Tibial artery (tissue), 4 donors: ENCODE measurements around the gene MCUB.

Source experiments
- DNase-seq, 2 donors: peaks; one replicate each; pipeline ENCODE4 v3.0.0-alpha.2; 2019
- H3K27ac ChIP-seq, 2 donors: fragments of 200-600 bp; sonication (generic) in 1 of 2; 1 replicate in 1 of 2; 2 replicates in 1 of 2; pipeline ENCODE4 v1.5.1; 2018 to 2019; ENCODE audit warnings: mild to moderate bottlenecking in 1 of 2
- H3K27me3 ChIP-seq, 2 donors: fragments of 200-600 bp; sonication (generic) in 1 of 2; one replicate each; pipeline versions ENCODE4 v1.5.1 to v1.6.0; 2016 to 2019
- H3K36me3 ChIP-seq, 3 donors: fragments of 200-600 bp; sonication (generic) in 2 of 3; one replicate each; pipeline ENCODE4 v1.5.1; 2016 to 2019; ENCODE audit warnings: mild to moderate bottlenecking in 2 of 3
- H3K4me1 ChIP-seq, 4 donors: fragments of 200-600 bp; sonication (generic) in 2 of 4; 1 replicate in 3 of 4; 2 replicates in 1 of 4; pipeline ENCODE4 v1.5.1; 2016 to 2019
- H3K4me3 ChIP-seq, 2 donors: fragments of 200-600 bp; sonication (generic) in 1 of 2; 1 replicate in 1 of 2; 2 replicates in 1 of 2; pipeline ENCODE4 v1.5.1; 2018 to 2019; ENCODE audit warnings: mild to moderate bottlenecking in 2 of 2
- H3K9me3 ChIP-seq, 3 donors: fragments of 200-600 bp; sonication (generic) in 1 of 3; one replicate each; pipeline ENCODE4 v1.5.1; 2016 to 2019
- CTCF ChIP-seq, 2 experiments: fragments of 200-600 bp in 1 of 2; fragments of 450-650 bp in 1 of 2; IDR thresholded peaks; one replicate each; pipeline ENCODE4 v1.5.1; 2017 to 2019; ENCODE audit warnings: antibody characterized with exemption in 2 of 2, mild to moderate bottlenecking in 1 of 2, moderate library complexity in 1 of 2
- intact Hi-C: fragments of 100-400 bp; cut with DNase I; formaldehyde crosslinking; loops from one replicate; pipeline ENCODE4 v1.15.0; 2023; ENCODE audit warnings: low total_unique reads

The MCUB gene

GRCh38 chr4:109645874-109646710, 86.0 kb downstream of the MCUB start:
- intact Hi-C loops: no loop called here
- Histone ChIP-seq H3K4me3 (no peak overlapping the region), H3K4me1 (no peaks in the 10 kb centered on the region), H3K36me3 (no peaks in the 10 kb centered on the region), H3K27ac (no peak overlapping the region), H3K27me3 (no peaks in the 10 kb centered on the region), H3K9me3 (no peaks in the 10 kb centered on the region)
- no peak for DNase-seq
- no peak for TF ChIP-seq CTCF (IDR thresholded peaks at IDR 0.05)

GRCh38 chr4:109648266-109648996, 88.4 kb downstream of the MCUB start:
- DNase-seq: no peak
- TF ChIP-seq CTCF (IDR thresholded peaks at IDR 0.05): no peak
- H3K9me3 ChIP-seq: peaks cover 0 to 9% (median 7%) of the 10 kb centered on the region in 3 donors
- peaks cover 0 to 6% (median 0%) of the 10 kb centered on the region in 3 donors for H3K36me3 ChIP-seq
- H3K4me1 ChIP-seq: no peaks in the 10 kb centered on the region
- H3K27me3 ChIP-seq: no peaks in the 10 kb centered on the region
- no peak overlapping the region for H3K4me3 ChIP-seq
- intact Hi-C loops: no loop called here
- H3K27ac ChIP-seq: no peak overlapping the region

GRCh38 chr4:109648997-109649575, 89.0 kb downstream of the MCUB start:
- no peaks in the 10 kb centered on the region for H3K27me3 ChIP-seq
- H3K4me3 ChIP-seq: no peak overlapping the region
- no peak for TF ChIP-seq CTCF (IDR thresholded peaks at IDR 0.05)
- peaks cover 0 to 9% (median 7%) of the 10 kb centered on the region in 3 donors for H3K9me3 ChIP-seq
- no peak for DNase-seq
- no peak overlapping the region for H3K27ac ChIP-seq
- no peaks in the 10 kb centered on the region for H3K4me1 ChIP-seq
- H3K36me3 ChIP-seq: peaks cover 0 to 6% (median 0%) of the 10 kb centered on the region in 3 donors
- intact Hi-C loops: no loop called here

- no peak overlapping the region for H3K4me3 ChIP-seq
- no peak for TF ChIP-seq CTCF (IDR thresholded peaks at IDR 0.05)
- H3K36me3 ChIP-seq: peaks cover 0 to 6% (median 0%) of the 10 kb centered on the region in 3 donors
- DNase-seq: no peak
- peaks cover 0 to 9% (median 7%) of the 10 kb centered on the region in 3 donors for H3K9me3 ChIP-seq
- no peaks in the 10 kb centered on the region for H3K27me3 ChIP-seq
- no peaks in the 10 kb centered on the region for H3K4me1 ChIP-seq
- intact Hi-C loops: no loop called here
- H3K27ac ChIP-seq: no peak overlapping the region
These were observed 89.8 kb downstream of the MCUB start for GRCh38 chr4:109649872-109650271.

- H3K9me3 ChIP-seq: peaks cover 0 to 9% (median 7%) of the 10 kb centered on the region in 3 donors
- TF ChIP-seq CTCF (IDR thresholded peaks at IDR 0.05): no peak
- no peaks in the 10 kb centered on the region for H3K4me1 ChIP-seq
- no peak for DNase-seq
- H3K27ac ChIP-seq: no peak overlapping the region
- H3K4me3 ChIP-seq: no peak overlapping the region
- intact Hi-C loops: no loop called here
- no peaks in the 10 kb centered on the region for H3K27me3 ChIP-seq
- peaks cover 0 to 6% (median 0%) of the 10 kb centered on the region in 3 donors for H3K36me3 ChIP-seq
These were observed 95.3 kb downstream of the MCUB start for GRCh38 chr4:109655396-109655795.
